Measurements from ENCODE around the gene KCNE1.
"Not testable (repeated sequence)": the region's sequence is repeated elsewhere in the genome, so short reads cannot be mapped to it uniquely, and the experiment has no call there.

Gene KCNE1

GRCh38 chr21:34501716-34502115 is 10.3 kb downstream of the KCNE1 start:
- peaks cover 0 to 3% of the 10 kb centered on the region in 2 donors for H3K9me3 ChIP-seq (ENCODE audit: control insufficient read depth in 2 of 2, low read length in 2 of 2)

DNA sequence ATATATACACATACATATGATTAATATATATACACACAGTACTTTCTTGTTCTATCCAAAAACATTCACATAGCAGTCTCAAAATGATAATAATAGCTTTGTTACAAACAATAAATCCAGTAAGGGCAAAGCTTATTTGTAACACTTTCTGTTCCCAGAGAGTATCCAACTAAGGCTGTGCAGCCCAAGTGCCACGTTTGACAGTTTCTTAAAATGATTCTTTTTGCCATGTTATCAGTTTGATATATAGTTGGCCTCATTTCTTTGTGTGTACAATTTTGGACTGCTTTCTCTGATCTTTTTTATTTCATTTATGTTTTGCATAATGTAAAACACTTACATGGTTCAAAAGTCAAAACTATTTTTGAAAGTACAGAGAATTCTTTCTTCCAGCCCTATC is 11.8 kb downstream of the KCNE1 start:
- no peaks in the 10 kb centered on the region for H3K4me1 ChIP-seq (ENCODE audit: control insufficient read depth in 2 of 2, insufficient read depth in 2 of 2, low read length in 2 of 2)
- no peaks in the 10 kb centered on the region for H3K36me3 ChIP-seq (ENCODE audit: control insufficient read depth in 2 of 2, insufficient read depth in 2 of 2, low read length in 2 of 2)
- no peaks in the 10 kb centered on the region for H3K27me3 ChIP-seq (ENCODE audit: control insufficient read depth in 2 of 2, insufficient read depth in 2 of 2, low read length in 2 of 2)
- no peak overlapping the region for H3K27ac ChIP-seq (ENCODE audit: low read depth in 2 of 2, low read length in 2 of 2)
- peaks cover 0 to 3% of the 10 kb centered on the region in 2 donors for H3K9me3 ChIP-seq (ENCODE audit: control insufficient read depth in 2 of 2, low read length in 2 of 2)
- no peak overlapping the region for H3K9ac ChIP-seq (ENCODE audit: low read depth in 1 of 2, low read length in 2 of 2)
- no peak overlapping the region for H3K4me3 ChIP-seq (ENCODE audit: low read length in 2 of 2)

More at GRCh38 chr21:34501716-34502115, 10.3 kb downstream of the KCNE1 start:
- no peak overlapping the region for H3K9ac ChIP-seq (ENCODE audit: low read depth in 1 of 2, low read length in 2 of 2)
- peaks cover 0 to 3% of the 10 kb centered on the region in 2 donors for H3K27me3 ChIP-seq (ENCODE audit: control insufficient read depth in 2 of 2, insufficient read depth in 2 of 2, low read length in 2 of 2)
- no peaks in the 10 kb centered on the region for H3K36me3 ChIP-seq (ENCODE audit: control insufficient read depth in 2 of 2, insufficient read depth in 2 of 2, low read length in 2 of 2)
- H3K4me1 ChIP-seq (ENCODE audit: control insufficient read depth in 2 of 2, insufficient read depth in 2 of 2, low read length in 2 of 2) = no peaks in the 10 kb centered on the region
- H3K4me3 ChIP-seq (ENCODE audit: low read length in 2 of 2) = no peak overlapping the region
- no peak overlapping the region for H3K27ac ChIP-seq (ENCODE audit: low read depth in 2 of 2, low read length in 2 of 2)

GRCh38 chr21:34499116-34499515 is 12.9 kb downstream of the KCNE1 start:
- no peak overlapping the region for H3K9ac ChIP-seq (ENCODE audit: low read depth in 1 of 2, low read length in 2 of 2)
- no peaks in the 10 kb centered on the region for H3K4me1 ChIP-seq (ENCODE audit: control insufficient read depth in 2 of 2, insufficient read depth in 2 of 2, low read length in 2 of 2)
- peaks cover 0 to 3% of the 10 kb centered on the region in 2 donors for H3K9me3 ChIP-seq (ENCODE audit: control insufficient read depth in 2 of 2, low read length in 2 of 2)
- H3K4me3 ChIP-seq (ENCODE audit: low read length in 2 of 2) = no peak overlapping the region
- no peaks in the 10 kb centered on the region for H3K36me3 ChIP-seq (ENCODE audit: control insufficient read depth in 2 of 2, insufficient read depth in 2 of 2, low read length in 2 of 2)
- no peak overlapping the region for H3K27ac ChIP-seq (ENCODE audit: low read depth in 2 of 2, low read length in 2 of 2)
- H3K27me3 ChIP-seq (ENCODE audit: control insufficient read depth in 2 of 2, insufficient read depth in 2 of 2, low read length in 2 of 2) = no peaks in the 10 kb centered on the region

- Histone ChIP-seq H3K27ac (ENCODE audit: low read depth in 2 of 2, low read length in 2 of 2) (no peak overlapping the region), H3K4me3 (ENCODE audit: low read length in 2 of 2) (no peak overlapping the region), H3K9me3 (ENCODE audit: control insufficient read depth in 2 of 2, low read length in 2 of 2) (peaks cover 0 to 3% of the 10 kb centered on the region in 2 donors), H3K36me3 (ENCODE audit: control insufficient read depth in 2 of 2, insufficient read depth in 2 of 2, low read length in 2 of 2) (no peaks in the 10 kb centered on the region), H3K27me3 (ENCODE audit: control insufficient read depth in 2 of 2, insufficient read depth in 2 of 2, low read length in 2 of 2) (no peaks in the 10 kb centered on the region), H3K9ac (ENCODE audit: low read depth in 1 of 2, low read length in 2 of 2) (no peak overlapping the region), H3K4me1 (ENCODE audit: control insufficient read depth in 2 of 2, insufficient read depth in 2 of 2, low read length in 2 of 2) (no peaks in the 10 kb centered on the region)
Observed at GRCh38 chr21:34498623-34499022, 13.4 kb downstream of the KCNE1 start.

GRCh38 chr21:34483854-34484253 is 28.2 kb downstream of the KCNE1 start:
- not testable (repeated sequence) for H3K27me3 ChIP-seq (ENCODE audit: control insufficient read depth in 2 of 2, insufficient read depth in 2 of 2, low read length in 2 of 2); H3K27ac ChIP-seq (ENCODE audit: low read depth in 2 of 2, low read length in 2 of 2); H3K36me3 ChIP-seq (ENCODE audit: control insufficient read depth in 2 of 2, insufficient read depth in 2 of 2, low read length in 2 of 2); H3K4me1 ChIP-seq (ENCODE audit: control insufficient read depth in 2 of 2, insufficient read depth in 2 of 2, low read length in 2 of 2); H3K4me3 ChIP-seq (ENCODE audit: low read length in 2 of 2); H3K9ac ChIP-seq (ENCODE audit: low read depth in 1 of 2, low read length in 2 of 2); H3K9me3 ChIP-seq (ENCODE audit: control insufficient read depth in 2 of 2, low read length in 2 of 2)

GRCh38 chr21:34483435-34483834 is 28.6 kb downstream of the KCNE1 start:
- not testable (repeated sequence) for H3K9me3 ChIP-seq (ENCODE audit: control insufficient read depth in 2 of 2, low read length in 2 of 2); H3K36me3 ChIP-seq (ENCODE audit: control insufficient read depth in 2 of 2, insufficient read depth in 2 of 2, low read length in 2 of 2); H3K9ac ChIP-seq (ENCODE audit: low read depth in 1 of 2, low read length in 2 of 2)

GRCh38 chr21:34467333-34467732 is 44.7 kb downstream of the KCNE1 start:
- not testable (repeated sequence) for H3K27me3 ChIP-seq (ENCODE audit: control insufficient read depth in 2 of 2, insufficient read depth in 2 of 2, low read length in 2 of 2); H3K4me1 ChIP-seq (ENCODE audit: control insufficient read depth in 2 of 2, insufficient read depth in 2 of 2, low read length in 2 of 2); H3K9me3 ChIP-seq (ENCODE audit: control insufficient read depth in 2 of 2, low read length in 2 of 2); H3K27ac ChIP-seq (ENCODE audit: low read depth in 2 of 2, low read length in 2 of 2); H3K4me3 ChIP-seq (ENCODE audit: low read length in 2 of 2); H3K9ac ChIP-seq (ENCODE audit: low read depth in 1 of 2, low read length in 2 of 2); H3K36me3 ChIP-seq (ENCODE audit: control insufficient read depth in 2 of 2, insufficient read depth in 2 of 2, low read length in 2 of 2)

More at GRCh38 chr21:34483435-34483834, 28.6 kb downstream of the KCNE1 start:
- H3K27me3 ChIP-seq (ENCODE audit: control insufficient read depth in 2 of 2, insufficient read depth in 2 of 2, low read length in 2 of 2); H3K4me3 ChIP-seq (ENCODE audit: low read length in 2 of 2); H3K4me1 ChIP-seq (ENCODE audit: control insufficient read depth in 2 of 2, insufficient read depth in 2 of 2, low read length in 2 of 2); H3K27ac ChIP-seq (ENCODE audit: low read depth in 2 of 2, low read length in 2 of 2): not testable (repeated sequence)

DNA sequence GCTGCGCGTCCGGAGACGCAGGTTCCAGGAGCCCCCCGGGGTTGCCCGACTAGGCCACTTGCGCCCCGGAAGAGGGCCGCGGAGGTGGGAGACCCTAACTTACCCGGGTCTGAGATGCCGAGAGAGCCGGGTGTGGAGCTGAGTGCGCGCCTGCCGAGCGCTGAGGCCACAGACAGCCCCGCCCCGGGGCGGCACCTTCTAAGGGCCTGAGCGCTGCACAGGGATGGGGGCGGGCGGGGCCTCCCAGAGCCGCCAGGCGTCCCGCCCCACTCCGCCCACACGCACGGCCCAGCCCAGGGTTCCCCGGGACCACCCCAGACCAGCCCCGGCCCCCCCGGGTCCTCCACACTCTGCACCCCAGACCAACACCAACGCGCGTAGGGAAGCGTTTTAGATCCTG is 52.6 kb downstream of the KCNE1 start:
- H3K4me3 ChIP-seq (ENCODE audit: low read length in 2 of 2); H3K4me1 ChIP-seq (ENCODE audit: control insufficient read depth in 2 of 2, insufficient read depth in 2 of 2, low read length in 2 of 2); H3K27ac ChIP-seq (ENCODE audit: low read depth in 2 of 2, low read length in 2 of 2); H3K9me3 ChIP-seq (ENCODE audit: control insufficient read depth in 2 of 2, low read length in 2 of 2); H3K36me3 ChIP-seq (ENCODE audit: control insufficient read depth in 2 of 2, insufficient read depth in 2 of 2, low read length in 2 of 2); H3K27me3 ChIP-seq (ENCODE audit: control insufficient read depth in 2 of 2, insufficient read depth in 2 of 2, low read length in 2 of 2); H3K9ac ChIP-seq (ENCODE audit: low read depth in 1 of 2, low read length in 2 of 2): not testable (repeated sequence)

DNA sequence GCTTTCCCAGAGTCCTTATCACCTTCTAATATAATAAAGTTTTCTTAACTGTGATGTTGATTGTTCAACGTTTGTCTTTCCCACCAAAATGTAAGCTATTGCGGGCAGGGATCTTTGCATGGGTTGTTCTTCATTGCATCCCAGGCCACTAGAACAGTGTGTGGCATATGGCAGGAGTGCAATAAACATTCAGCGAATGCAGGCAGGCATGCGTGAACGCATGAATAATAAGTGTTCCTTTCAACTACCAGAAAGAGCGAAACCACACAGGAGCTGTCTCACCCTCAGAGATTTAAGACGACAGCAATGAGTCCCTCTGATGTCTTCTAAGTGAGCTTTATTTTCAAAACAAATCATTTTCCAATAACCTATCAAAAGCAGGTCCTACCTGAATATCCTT is 53.7 kb downstream of the KCNE1 start:
- H3K4me1 ChIP-seq (ENCODE audit: control insufficient read depth in 2 of 2, insufficient read depth in 2 of 2, low read length in 2 of 2); H3K4me3 ChIP-seq (ENCODE audit: low read length in 2 of 2); H3K27ac ChIP-seq (ENCODE audit: low read depth in 2 of 2, low read length in 2 of 2); H3K9ac ChIP-seq (ENCODE audit: low read depth in 1 of 2, low read length in 2 of 2); H3K9me3 ChIP-seq (ENCODE audit: control insufficient read depth in 2 of 2, low read length in 2 of 2); H3K27me3 ChIP-seq (ENCODE audit: control insufficient read depth in 2 of 2, insufficient read depth in 2 of 2, low read length in 2 of 2); H3K36me3 ChIP-seq (ENCODE audit: control insufficient read depth in 2 of 2, insufficient read depth in 2 of 2, low read length in 2 of 2): not testable (repeated sequence)

- not testable (repeated sequence) for H3K9ac ChIP-seq (ENCODE audit: low read depth in 1 of 2, low read length in 2 of 2); H3K27ac ChIP-seq (ENCODE audit: low read depth in 2 of 2, low read length in 2 of 2); H3K36me3 ChIP-seq (ENCODE audit: control insufficient read depth in 2 of 2, insufficient read depth in 2 of 2, low read length in 2 of 2); H3K9me3 ChIP-seq (ENCODE audit: control insufficient read depth in 2 of 2, low read length in 2 of 2); H3K27me3 ChIP-seq (ENCODE audit: control insufficient read depth in 2 of 2, insufficient read depth in 2 of 2, low read length in 2 of 2); H3K4me1 ChIP-seq (ENCODE audit: control insufficient read depth in 2 of 2, insufficient read depth in 2 of 2, low read length in 2 of 2); H3K4me3 ChIP-seq (ENCODE audit: low read length in 2 of 2)
Observed at GRCh38 chr21:34456180-34456579, 55.8 kb downstream of the KCNE1 start.

DNA sequence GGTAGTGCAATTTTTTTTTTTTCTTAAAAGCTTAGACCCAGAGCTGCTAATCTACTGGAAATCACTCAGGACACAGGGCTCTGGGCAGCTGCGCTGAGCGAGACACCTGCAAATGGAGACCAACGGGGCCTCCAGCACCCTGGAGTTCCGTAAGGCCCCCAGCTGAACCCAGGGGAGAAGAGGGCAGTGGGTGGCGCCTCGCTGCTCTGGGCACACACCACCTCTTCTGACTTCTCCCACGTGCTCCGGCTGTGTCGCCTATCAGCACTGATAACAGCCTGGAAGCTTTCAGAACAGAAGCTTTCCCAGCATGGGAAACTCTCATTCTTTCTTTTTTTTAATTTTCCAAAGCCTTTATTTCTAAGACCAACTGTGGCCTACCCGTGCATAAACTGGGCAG is 56.4 kb downstream of the KCNE1 start:
- H3K27me3 ChIP-seq (ENCODE audit: control insufficient read depth in 2 of 2, insufficient read depth in 2 of 2, low read length in 2 of 2); H3K36me3 ChIP-seq (ENCODE audit: control insufficient read depth in 2 of 2, insufficient read depth in 2 of 2, low read length in 2 of 2); H3K4me3 ChIP-seq (ENCODE audit: low read length in 2 of 2); H3K9ac ChIP-seq (ENCODE audit: low read depth in 1 of 2, low read length in 2 of 2); H3K4me1 ChIP-seq (ENCODE audit: control insufficient read depth in 2 of 2, insufficient read depth in 2 of 2, low read length in 2 of 2); H3K27ac ChIP-seq (ENCODE audit: low read depth in 2 of 2, low read length in 2 of 2); H3K9me3 ChIP-seq (ENCODE audit: control insufficient read depth in 2 of 2, low read length in 2 of 2): not testable (repeated sequence)

Data from mucosa of rectum (tissue), 2 donors.